Subcutaneous preadipocyte (primary cell): Measurements from ENCODE around the gene HSPB6. TPM values are rescaled to one million over a fixed set of nuclear protein-coding genes. Genes with fewer than 3 reads are reported as not detected.

Experiments
- total RNA-seq: library from RNA; depleted of rRNA; stranded (reverse); fragments of >200 nt; gene quantifications from 2 replicates; pipeline ENCODE4 v1.2.3, GENCODE V29; 2012

HSPB6 gene
- total RNA-seq: 21.3 and 48.9 TPM in 2 replicates

GRCh38 chr19:35756377-35757230 lies at the start of gene HSPB6:
TSS of gene HSPB6 (minus strand) at chr19:35757029. CDS start at chr19:35757008, 21 bp downstream.

GRCh38 chr19:35775298-35776101 lies 18.7 kb upstream of the HSPB6 start, which contains the start of gene ARHGAP33:
TSS of gene ARHGAP33 (plus strand) at chr19:35775564. CDS start at chr19:35775659, 95 bp downstream.

GRCh38 chr19:35757749-35758608 lies 1.1 kb upstream of the HSPB6 start, which contains the start of gene PROSER3:
TSS of gene PROSER3 (plus strand) at chr19:35758176. CDS start at chr19:35758216, 40 bp downstream.

GRCh38 chr19:35748106-35749020 lies 8.5 kb downstream of the HSPB6 start, which contains the start of gene LIN37:
TSS of gene LIN37 (plus strand) at chr19:35748576. CDS start at chr19:35748725, 149 bp downstream.

GRCh38 chr19:35745328-35746086 lies 11.3 kb downstream of the HSPB6 start, which contains the start of the genes PSENEN and U2AF1L4:
TSS of gene PSENEN (plus strand) at chr19:35745651. CDS start at chr19:35745931, 280 bp downstream.
TSS of gene U2AF1L4 (minus strand) at chr19:35745418. CDS start at chr19:35745391, 27 bp downstream.

GRCh38 chr19:35742121-35742724 lies 14.6 kb downstream of the HSPB6 start, which contains the start of gene IGFLR1:
TSS of gene IGFLR1 (minus strand) at chr19:35742452. CDS start at chr19:35741180, 1,272 bp downstream.

GRCh38 chr19:35717665-35718344 lies 39.0 kb downstream of the HSPB6 start, which contains the start of gene KMT2B:
TSS of gene KMT2B (plus strand) at chr19:35718003. CDS start at chr19:35718019, 16 bp downstream.

Other genes starting within 250 kb of the HSPB6 start
- 8.2 and 23.1 TPM in 2 replicates for gene DMKN, start 243.4 kb downstream of the HSPB6 start, total RNA-seq
- 4.3 and 13.6 TPM in 2 replicates for gene SBSN, start 228.7 kb downstream of the HSPB6 start, total RNA-seq
- under 0.01 TPM in 1 of 2 replicates, not detected in the other for gene GAPDHS, start 223.6 kb downstream of the HSPB6 start, total RNA-seq
- gene TMEM147, start 211.4 kb downstream of the HSPB6 start, total RNA-seq: 85.2 and 116 TPM in 2 replicates
- gene ATP4A, start 193.4 kb downstream of the HSPB6 start, total RNA-seq: not detected in 2 replicates
- gene PMIS2, start 170.9 kb downstream of the HSPB6 start, total RNA-seq: not detected in 2 replicates
- 6.6 and 12.5 TPM in 2 replicates for gene HAUS5, start 144.3 kb downstream of the HSPB6 start, total RNA-seq
- 42.0 and 43.0 TPM in 2 replicates for gene RBM42, start 128.0 kb downstream of the HSPB6 start, total RNA-seq
- 0.37 and 0.39 TPM in 2 replicates for gene ETV2, start 115.3 kb downstream of the HSPB6 start, total RNA-seq
- gene COX6B1, start 108.7 kb downstream of the HSPB6 start, total RNA-seq: 156 and 265 TPM in 2 replicates
- gene UPK1A, start 90.5 kb downstream of the HSPB6 start, total RNA-seq: not detected in 2 replicates
- gene ZBTB32, start 52.5 kb downstream of the HSPB6 start, total RNA-seq: not detected in 2 replicates
- gene KMT2B, start 39.0 kb downstream of the HSPB6 start, total RNA-seq: 7.3 and 7.8 TPM in 2 replicates
- gene IGFLR1, start 14.6 kb downstream of the HSPB6 start, total RNA-seq: 1.6 and 2.9 TPM in 2 replicates
- 4.5 and 5.5 TPM in 2 replicates for gene U2AF1L4, start 11.6 kb downstream of the HSPB6 start, total RNA-seq
- 12.5 and 14.7 TPM in 2 replicates for gene PSENEN, start 11.4 kb downstream of the HSPB6 start, total RNA-seq
- 14.3 and 16.2 TPM in 2 replicates for gene LIN37, start 8.5 kb downstream of the HSPB6 start, total RNA-seq
- gene PROSER3, start 1.1 kb upstream of the HSPB6 start, total RNA-seq: 7.7 and 12.7 TPM in 2 replicates
- 5.9 and 6.3 TPM in 2 replicates for gene ARHGAP33, start 18.5 kb upstream of the HSPB6 start, total RNA-seq
- gene PRODH2, start 55.8 kb upstream of the HSPB6 start, total RNA-seq: not detected in 2 replicates
- not detected in 2 replicates for gene NPHS1, start 95.5 kb upstream of the HSPB6 start, total RNA-seq
- gene KIRREL2, start 99.9 kb upstream of the HSPB6 start, total RNA-seq: under 0.01 TPM in 1 of 2 replicates, not detected in the other
- gene APLP1, start 111.5 kb upstream of the HSPB6 start, total RNA-seq: 0.37 and 1.2 TPM in 2 replicates
- 4.4 and 6.1 TPM in 2 replicates for gene NFKBID, start 143.5 kb upstream of the HSPB6 start, total RNA-seq
- 0.37 and 0.59 TPM in 2 replicates for gene HCST, start 145.5 kb upstream of the HSPB6 start, total RNA-seq
- not detected in 2 replicates for gene TYROBP, start 151.3 kb upstream of the HSPB6 start, total RNA-seq
- 3.9 and 4.0 TPM in 2 replicates for gene LRFN3, start 179.3 kb upstream of the HSPB6 start, total RNA-seq
- 14.9 and 18.0 TPM in 2 replicates for gene SDHAF1, start 238.2 kb upstream of the HSPB6 start, total RNA-seq